ENCODE measurements around the gene AK1. TPM values are rescaled to one million over a fixed set of nuclear protein-coding genes. Genes with fewer than 3 reads are reported as not detected.
A peak's percentile ranks its signal among the peaks of the same experiment; 100 is the strongest.
"Not testable (repeated sequence)": the region's sequence is repeated elsewhere in the genome, so short reads cannot be mapped to it uniquely, and the experiment has no call there.

Gene AK1
- total RNA-seq, 4 donors from 2014 or later = 28.5 to 93.4 (median 54.1) TPM

DNA sequence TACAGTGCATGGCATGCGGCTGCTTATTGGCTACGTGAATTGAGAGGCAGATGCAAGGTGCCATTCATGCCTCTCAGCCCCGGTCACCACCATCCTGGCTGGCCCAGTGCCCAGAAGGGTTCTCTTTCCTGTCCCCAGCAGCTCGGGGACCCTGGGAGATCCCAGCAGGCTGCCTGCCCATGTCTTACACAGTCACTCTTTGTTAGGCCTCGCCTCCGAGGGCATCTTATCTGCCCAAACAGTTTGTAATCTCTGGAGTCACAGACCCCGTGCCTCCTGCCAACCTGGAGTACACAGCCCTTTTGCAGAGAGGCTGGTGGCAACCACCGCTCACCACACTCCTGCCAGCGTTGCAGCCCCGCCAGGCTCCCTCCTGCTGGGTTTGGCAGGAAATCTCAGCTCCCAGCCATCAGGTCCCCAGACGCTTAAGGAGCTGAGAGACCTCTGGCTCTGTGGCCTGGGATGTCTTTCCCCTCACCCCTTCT, 7.0 kb upstream of the AK1 start:
- no peak for DNase-seq (ENCODE audit: low spot score)

DNA sequence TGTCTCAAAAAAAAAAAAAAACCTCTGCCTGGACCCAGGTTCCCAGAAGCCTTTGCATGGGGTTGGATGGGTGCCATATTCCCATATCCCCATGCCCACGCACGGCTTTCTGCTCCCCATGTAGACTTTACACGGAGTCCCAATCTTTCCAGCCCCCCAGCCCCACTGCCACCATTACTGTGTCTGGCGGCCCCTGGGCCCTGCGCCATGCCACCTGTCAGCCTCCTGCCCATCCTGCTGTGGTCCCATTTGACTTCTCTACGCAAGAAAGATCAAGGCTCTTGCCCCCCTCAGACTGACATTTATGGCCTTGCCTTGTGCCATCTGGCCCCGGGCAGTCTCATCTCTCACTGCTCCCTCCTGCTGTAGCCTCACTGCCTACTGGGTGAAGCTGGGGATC, 6.5 kb upstream of the AK1 start:
- DNase-seq (ENCODE audit: low spot score) = no peak
- no peak for ATAC-seq (ENCODE audit: low FRiP score)
- TF ChIP-seq, protein P1, sequence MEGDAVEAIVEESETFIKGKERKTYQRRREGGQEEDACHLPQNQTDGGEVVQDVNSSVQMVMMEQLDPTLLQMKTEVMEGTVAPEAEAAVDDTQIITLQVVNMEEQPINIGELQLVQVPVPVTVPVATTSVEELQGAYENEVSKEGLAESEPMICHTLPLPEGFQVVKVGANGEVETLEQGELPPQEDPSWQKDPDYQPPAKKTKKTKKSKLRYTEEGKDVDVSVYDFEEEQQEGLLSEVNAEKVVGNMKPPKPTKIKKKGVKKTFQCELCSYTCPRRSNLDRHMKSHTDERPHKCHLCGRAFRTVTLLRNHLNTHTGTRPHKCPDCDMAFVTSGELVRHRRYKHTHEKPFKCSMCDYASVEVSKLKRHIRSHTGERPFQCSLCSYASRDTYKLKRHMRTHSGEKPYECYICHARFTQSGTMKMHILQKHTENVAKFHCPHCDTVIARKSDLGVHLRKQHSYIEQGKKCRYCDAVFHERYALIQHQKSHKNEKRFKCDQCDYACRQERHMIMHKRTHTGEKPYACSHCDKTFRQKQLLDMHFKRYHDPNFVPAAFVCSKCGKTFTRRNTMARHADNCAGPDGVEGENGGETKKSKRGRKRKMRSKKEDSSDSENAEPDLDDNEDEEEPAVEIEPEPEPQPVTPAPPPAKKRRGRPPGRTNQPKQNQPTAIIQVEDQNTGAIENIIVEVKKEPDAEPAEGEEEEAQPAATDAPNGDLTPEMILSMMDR (IDR thresholded peaks at IDR 0.05) = no peak

More for the DNA sequence above, 7.0 kb upstream of the AK1 start:
- no peak for ATAC-seq (ENCODE audit: low FRiP score)
- TF ChIP-seq, protein P1 (IDR thresholded peaks at IDR 0.05) = no peak

GRCh38 chr9:127881715-127882114, 4.2 kb upstream of the AK1 start:
- ATAC-seq (ENCODE audit: low FRiP score); DNase-seq (ENCODE audit: low spot score): not testable (repeated sequence)

GRCh38 chr9:127880143-127880542, 2.7 kb upstream of the AK1 start:
- TF ChIP-seq, protein P1 (IDR thresholded peaks at IDR 0.05) = no peak
- ATAC-seq (ENCODE audit: low FRiP score) = no peak
- DNase-seq (ENCODE audit: low spot score) = no peak

GRCh38 chr9:127878652-127879390, 1.3 kb upstream of the AK1 start:
- TF ChIP-seq, protein P1 (IDR thresholded peaks at IDR 0.05) = no peak
- ATAC-seq (ENCODE audit: low FRiP score) = no peak
- DNase-seq (ENCODE audit: low spot score) = no peak

- TF ChIP-seq, protein P1 (IDR thresholded peaks at IDR 0.05) = no peak
- ATAC-seq (ENCODE audit: low FRiP score) (no peak), DNase-seq (ENCODE audit: low spot score) (no peak)
Observed at GRCh38 chr9:127878001-127878651, 651 bp upstream of the AK1 start.

GRCh38 chr9:127876764-127877562, 512 bp downstream of the AK1 start:
- ATAC-seq (ENCODE audit: low FRiP score) = peak; percentile 13
- DNase-seq (ENCODE audit: low spot score) = no peak
- TF ChIP-seq, protein P1 (IDR thresholded peaks at IDR 0.05) = no peak

All from omental fat pad (tissue), 4 donors.